Hematopoietic multipotent progenitor cell treated with erythropoietin and hydrocortisone succinate and interleukin-3 and kit ligand, for 4 days (in vitro differentiated cells): Measurements from ENCODE around the gene CYP21A2.
"Not testable (repeated sequence)": the region's sequence is repeated elsewhere in the genome, so short reads cannot be mapped to it uniquely, and the experiment has no call there.

Experiments used
- DNase-seq: peaks from one replicate; pipeline ENCODE4 v3.0.0-alpha.2; 2015

Gene CYP21A2

DNA sequence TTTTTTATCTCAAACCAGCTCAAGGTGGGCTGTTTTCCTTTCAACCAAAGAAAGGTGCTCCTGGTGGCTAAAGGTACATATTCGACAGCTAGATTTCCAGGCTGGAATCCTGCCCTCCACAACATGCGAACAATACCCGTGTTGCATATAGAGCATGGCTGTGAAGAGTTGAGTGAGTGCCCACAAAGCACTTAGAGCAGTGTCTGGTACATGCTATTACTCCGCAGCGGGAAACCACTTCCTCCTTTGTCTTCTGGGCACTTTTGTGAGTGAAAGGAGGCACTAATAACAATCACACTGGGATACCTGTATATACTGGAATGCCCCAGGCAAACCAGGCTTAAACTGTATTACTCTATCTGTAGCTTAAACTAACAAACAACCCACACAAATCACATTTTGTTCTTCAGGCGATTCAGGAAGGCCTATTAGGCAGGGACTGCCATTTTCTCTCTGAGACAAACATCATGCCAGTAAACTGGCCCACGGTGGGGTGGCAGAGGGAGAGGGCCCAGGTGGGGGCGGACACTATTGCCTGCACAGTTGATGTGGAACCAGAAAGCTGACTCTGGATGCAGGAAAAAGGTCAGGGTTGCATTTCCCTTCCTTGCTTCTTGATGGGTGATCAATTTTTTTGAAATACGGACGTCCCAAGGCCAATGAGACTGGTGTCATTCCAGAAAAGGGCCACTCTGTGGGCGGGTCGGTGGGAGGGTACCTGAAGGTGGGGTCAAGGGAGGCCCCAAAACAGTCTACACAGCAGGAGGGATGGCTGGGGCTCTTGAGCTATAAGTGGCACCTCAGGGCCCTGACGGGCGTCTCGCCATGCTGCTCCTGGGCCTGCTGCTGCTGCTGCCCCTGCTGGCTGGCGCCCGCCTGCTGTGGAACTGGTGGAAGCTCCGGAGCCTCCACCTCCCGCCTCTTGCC lies at the start of gene CYP21A2:
Gene CYP21A2, plus strand, starts transcription at position 818 of the 927 bp plus-strand sequence. Its CDS starts 8 bp downstream, at position 826.
- DNase-seq: not testable (repeated sequence)

DNA sequence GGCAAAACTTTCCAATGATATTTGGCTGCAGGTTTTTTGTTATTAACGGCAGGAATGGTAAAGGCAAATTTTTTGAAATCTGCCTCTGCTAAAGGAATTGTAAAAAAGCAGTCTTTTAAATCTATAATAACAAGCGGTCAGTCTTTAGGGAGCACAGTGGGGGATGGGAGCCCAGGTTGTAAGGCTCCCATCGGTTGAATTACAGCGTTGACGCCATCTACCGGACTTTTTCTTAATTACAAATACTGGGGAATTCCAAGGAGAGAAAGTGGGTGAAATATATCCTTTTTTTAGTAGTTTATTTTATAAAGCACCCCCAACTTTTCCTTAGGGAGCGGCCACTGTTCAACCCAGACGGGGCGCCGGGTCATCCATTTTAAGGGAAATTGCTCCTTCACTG lies 48.9 kb upstream of the CYP21A2 start:
- not testable (repeated sequence) for DNase-seq

DNA sequence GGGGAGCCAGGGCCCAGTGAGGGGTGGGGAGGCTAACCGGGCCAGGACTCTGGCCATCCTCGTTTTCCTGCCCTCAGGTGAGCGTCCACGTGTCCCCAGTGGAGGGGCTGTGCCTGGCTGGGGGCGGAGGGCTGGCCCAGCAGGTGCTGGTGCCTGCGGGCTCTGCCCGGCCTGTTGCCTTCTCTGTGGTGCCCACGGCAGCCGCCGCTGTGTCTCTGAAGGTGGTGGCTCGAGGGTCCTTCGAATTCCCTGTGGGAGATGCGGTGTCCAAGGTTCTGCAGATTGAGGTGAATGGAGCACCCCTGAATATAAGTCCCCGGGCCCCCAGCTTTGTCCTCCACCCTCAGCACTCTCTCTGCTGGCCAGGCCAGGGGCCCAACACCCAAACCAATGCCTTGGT lies 43.8 kb upstream of the CYP21A2 start:
- DNase-seq: not testable (repeated sequence)

DNA sequence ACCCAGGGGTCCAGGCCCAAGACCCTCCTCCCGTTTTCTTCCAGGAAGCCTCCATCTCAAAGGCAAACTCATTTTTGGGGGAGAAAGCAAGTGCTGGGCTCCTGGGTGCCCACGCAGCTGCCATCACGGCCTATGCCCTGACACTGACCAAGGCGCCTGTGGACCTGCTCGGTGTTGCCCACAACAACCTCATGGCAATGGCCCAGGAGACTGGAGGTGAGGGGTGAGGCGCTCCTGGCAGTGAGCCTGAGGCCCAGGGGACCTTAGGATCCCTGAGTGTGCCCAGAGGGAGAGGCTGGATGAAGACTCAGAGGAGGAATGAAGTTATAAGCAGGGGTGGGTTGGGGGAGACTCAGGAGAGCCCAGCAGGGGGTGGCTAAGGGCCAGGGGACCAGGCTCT lies 41.8 kb upstream of the CYP21A2 start:
- DNase-seq: not testable (repeated sequence)

DNA sequence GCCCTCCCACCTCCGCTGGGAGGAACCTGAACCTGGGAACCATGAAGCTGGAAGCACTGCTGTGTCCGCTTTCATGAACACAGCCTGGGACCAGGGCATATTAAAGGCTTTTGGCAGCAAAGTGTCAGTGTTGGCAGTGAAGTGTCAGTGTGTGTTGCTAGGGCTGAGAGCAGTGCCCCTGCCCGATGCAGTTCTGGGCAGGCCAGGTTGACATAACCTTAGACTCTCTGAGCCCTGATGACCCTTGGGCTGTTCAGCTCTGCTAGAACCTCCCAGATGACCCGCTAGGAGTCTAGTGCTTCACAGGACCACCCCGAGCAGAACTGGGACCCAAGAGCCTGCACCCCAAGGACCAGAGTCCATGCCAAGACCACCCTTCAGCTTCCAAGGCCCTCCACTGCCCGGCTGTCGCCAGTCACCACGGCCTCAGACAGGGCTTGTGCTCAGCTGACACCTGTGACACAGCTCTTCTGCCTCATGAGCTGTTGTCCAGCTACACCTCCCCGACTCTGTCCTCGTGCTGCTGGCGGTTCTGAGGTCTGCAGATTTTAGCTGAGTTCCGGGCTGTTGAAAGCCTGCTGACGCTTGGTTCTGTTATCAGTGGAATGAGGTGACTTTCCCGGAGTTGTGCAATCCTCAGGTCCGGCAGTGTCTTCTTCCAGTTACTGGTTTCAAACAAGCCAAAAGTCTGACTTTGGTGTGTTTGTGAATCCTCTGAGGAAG lies 35.5 kb upstream of the CYP21A2 start:
- not testable (repeated sequence) for DNase-seq

DNA sequence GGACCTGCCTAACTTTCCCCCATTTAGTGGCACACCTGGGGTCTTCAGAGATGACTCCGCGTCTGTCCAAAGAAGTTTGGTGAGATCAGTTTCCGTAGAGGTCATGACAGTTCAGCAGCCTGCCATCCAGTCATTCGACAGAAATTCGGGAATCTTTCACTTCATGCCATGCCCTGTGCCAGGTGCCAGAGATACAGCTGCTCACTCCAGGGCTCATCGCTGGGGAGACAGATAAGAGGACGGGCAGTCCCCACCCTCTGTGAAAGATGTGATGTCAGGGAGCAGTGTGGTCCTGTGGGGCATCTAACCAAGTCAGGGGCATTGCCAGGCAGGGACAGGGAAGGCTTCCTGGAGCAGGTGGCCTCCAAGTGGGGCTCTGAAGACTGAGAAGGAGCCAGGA lies 34.9 kb upstream of the CYP21A2 start:
- DNase-seq: not testable (repeated sequence)

DNA sequence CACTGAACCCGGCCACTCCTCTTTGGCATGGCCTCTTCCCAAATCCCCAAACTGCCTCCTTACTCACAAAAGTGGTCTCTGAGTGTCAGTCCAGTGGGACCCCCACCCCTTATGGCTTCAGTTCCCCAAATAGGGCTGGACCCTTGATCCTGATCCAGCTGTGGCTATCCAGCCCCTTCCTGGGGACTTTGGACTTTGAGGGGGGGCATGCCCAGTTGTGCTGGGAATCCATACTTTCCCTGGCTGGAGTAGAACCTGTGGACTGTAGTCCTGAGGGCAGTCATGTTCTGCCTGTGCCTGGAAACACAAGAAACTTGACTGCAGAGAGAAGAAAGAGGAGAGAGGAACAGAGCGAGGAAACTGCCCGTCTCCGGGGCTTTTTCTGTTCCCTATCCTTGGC lies 33.8 kb upstream of the CYP21A2 start:
- DNase-seq: not testable (repeated sequence)

DNA sequence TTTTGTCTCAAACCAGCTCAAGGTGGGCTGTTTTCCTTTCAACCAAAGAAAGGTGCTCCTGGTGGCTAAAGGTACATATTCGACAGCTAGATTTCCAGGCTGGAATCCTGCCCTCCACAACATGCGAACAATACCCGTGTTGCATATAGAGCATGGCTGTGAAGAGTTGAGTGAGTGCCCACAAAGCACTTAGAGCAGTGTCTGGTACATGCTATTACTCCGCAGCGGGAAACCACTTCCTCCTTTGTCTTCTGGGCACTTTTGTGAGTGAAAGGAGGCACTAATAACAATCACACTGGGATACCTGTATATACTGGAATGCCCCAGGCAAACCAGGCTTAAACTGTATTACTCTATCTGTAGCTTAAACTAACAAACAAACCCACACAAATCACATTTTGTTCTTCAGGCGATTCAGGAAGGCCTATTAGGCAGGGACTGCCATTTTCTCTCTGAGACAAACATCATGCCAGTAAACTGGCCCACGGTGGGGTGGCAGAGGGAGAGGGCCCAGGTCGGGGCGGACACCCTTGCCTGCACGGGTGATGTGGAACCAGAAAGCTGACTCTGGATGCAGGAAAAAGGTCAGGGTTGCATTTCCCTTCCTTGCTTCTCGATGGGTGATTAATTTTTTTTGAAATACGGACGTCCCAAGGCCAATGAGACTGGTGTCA lies 33.2 kb upstream of the CYP21A2 start:
- DNase-seq: not testable (repeated sequence)

DNA sequence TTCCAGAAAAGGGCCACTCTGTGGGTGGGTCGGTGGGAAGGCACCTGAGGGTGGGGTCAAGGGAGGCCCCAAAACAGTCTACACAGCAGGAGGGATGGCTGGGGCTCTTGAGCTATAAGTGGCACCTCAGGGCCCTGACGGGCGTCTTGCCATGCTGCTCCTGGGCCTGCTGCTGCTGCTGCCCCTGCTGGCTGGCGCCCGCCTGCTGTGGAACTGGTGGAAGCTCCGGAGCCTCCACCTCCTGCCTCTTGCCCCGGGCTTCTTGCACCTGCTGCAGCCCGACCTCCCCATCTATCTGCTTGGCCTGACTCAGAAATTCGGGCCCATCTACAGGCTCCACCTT lies 32.7 kb upstream of the CYP21A2 start:
- DNase-seq: peak; percentile 8

DNA sequence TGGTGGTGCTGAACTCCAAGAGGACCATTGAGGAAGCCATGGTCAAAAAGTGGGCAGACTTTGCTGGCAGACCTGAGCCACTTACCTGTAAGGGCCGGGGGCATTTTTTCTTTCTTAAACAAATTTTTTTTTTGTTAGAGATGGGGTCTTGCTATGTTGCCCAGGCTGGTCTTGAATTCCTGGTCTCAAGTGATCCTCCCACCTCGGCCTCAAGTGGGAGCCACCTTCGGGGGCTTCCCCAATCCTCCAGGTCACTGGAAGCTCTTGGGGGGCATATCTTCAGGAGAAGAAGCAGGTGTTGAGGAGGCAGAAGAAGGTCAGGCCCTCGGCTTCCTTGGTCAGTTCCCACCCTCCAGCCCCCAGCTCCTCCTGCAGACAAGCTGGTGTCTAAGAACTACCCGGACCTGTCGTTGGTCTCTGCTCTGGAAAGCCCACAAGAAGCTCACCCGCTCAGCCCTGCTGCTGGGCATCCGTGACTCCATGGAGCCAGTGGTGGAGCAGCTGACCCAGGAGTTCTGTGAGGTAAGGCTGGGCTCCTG lies 32.2 kb upstream of the CYP21A2 start:
- DNase-seq: not testable (repeated sequence)

DNA sequence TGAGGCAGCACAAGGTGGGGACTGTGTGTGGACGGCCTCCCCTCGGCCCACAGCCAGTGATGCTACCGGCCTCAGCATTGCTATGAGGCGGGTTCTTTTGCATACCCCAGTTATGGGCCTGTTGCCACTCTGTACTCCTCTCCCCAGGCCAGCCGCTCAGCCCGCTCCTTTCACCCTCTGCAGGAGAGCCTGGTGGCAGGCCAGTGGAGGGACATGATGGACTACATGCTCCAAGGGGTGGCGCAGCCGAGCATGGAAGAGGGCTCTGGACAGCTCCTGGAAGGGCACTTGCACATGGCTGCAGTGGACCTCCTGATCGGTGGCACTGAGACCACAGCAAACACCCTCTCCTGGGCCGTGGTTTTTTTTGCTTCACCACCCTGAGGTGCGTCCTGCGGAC lies 31.1 kb upstream of the CYP21A2 start:
- DNase-seq: not testable (repeated sequence)

DNA sequence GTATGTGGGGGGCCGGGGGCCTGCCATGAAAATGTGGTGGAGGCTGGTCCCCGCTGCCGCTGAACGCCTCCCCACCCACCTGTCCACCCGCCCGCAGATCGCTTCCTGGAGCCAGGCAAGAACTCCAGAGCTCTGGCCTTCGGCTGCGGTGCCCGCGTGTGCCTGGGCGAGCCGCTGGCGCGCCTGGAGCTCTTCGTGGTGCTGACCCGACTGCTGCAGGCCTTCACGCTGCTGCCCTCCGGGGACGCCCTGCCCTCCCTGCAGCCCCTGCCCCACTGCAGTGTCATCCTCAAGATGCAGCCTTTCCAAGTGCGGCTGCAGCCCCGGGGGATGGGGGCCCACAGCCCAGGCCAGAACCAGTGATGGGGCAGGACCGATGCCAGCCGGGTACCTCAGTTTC lies 30.2 kb upstream of the CYP21A2 start:
- not testable (repeated sequence) for DNase-seq

DNA sequence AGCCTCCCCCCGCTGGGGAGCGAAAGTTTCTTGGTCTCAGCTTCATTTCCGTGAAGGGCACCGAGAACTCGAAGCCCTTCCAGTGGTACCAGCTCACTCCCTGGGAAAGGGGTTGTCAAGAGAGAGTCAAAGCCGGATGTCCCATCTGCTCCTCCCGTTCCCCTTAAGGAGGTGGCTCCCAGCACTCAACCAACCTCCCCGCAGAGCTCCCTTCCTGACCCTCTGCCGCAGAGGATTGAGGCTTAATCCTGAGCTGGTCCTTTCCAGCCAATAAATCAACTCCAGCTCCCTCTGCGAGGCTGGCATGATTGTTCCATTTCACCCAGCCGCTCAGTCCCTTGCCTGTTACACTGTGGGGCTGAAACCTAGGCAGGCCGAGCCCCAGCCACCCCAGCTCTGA lies 29.6 kb upstream of the CYP21A2 start:
- DNase-seq: not testable (repeated sequence)

DNA sequence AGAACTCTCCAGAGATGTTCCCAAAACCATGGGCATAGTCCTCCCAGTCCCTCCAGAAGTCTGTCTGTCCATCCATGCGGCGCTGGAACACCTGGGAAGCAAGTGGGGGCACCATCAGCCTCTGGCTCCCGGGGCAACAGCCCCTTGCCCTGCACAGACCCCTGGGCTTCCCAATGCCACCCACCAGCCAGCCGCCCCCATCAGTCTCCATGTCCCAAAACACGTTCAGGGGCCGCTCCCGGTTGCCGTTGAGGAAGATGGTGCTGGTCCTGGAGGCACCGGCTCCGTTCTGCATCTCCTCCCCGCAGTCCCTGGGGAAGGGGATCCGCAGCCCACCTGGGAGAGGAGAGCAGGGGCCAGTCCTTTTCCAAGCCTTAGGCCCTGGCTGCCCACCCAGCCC lies 28.7 kb upstream of the CYP21A2 start:
- not testable (repeated sequence) for DNase-seq

DNA sequence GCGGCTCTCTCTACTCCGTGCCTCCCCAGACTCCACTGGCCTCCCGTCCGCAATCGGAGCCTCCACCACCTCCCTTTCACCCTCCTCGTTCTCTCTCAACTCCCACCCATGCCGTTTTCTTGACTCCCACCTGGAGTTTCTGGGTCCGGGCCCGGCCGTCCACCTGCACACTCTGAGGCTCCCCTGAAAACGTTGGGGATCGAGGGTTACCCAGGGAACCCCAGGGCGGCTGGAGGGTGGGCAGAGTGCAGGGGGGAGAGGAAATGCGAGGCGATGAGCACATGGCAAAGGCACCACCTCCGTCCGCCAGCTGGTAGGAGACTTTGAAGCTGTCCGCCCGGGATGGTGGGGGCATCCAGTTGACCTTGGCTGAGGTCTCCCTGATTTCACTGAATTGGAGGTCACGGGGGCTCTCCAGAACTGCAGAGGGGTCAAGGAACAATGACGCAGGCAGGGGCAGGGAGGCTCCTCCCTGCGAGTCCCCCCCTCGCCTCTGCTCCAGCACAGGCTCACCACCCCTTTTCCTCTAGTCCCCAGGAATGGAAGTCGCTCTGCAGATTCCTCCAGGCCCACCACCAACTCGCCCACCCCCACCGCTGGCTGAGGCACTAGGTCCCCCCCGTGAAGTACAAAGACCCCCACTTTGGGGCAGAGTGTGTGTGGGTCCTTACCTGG lies 27.2 kb upstream of the CYP21A2 start:
- not testable (repeated sequence) for DNase-seq

DNA sequence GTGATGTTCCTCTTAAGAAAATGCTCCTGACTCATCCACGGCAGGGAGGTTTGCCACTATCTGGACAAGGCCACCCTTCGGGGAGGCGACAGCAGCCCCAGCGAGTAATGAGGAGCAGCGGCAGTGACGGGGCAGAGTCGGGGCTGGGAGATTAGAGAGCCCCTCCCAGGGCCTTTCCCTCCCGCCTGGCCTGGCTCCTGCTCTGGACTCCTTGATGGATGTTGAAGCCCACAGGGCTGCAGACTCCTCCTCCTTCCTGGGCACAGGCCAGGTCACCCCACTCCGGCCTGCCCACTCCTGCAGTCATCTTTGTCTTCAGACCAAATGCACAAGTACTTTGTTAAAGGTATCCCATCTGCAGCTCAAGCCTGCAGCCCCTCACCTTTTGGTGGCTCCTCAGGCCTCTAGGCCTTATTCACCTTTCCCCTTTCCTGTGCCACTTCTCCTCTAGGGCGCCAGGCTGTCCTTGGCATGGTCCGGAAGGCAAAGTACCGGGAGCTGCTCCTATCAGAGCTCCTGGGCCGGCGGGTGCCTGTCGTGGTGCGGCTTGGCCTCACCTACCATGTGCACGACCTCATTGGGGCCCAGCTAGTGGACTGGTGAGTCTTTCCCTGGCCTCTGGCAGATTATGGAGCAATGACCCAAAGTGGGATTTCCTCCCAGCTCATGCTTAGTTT lies 25.1 kb upstream of the CYP21A2 start:
- DNase-seq: not testable (repeated sequence)

DNA sequence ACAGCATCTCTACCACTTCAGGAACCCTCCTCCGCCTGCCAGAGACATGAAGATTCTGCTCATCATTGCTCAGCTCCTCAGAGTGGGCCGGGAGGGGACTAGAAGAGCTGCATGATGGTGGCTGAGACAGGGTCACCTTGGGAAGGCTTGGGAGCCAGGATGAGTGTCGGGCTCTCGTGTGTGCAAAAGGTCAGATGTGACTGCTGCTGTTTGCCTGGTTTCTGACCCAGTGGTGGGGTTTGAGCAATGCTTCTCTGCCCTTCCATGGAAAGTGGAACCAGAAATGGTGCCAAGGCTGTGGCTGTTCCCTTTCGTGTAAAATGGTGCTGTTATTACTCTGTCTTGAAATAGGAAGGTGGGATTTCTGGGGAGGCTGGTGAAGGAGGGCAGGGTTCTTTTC lies 24.5 kb upstream of the CYP21A2 start:
- DNase-seq: not testable (repeated sequence)

DNA sequence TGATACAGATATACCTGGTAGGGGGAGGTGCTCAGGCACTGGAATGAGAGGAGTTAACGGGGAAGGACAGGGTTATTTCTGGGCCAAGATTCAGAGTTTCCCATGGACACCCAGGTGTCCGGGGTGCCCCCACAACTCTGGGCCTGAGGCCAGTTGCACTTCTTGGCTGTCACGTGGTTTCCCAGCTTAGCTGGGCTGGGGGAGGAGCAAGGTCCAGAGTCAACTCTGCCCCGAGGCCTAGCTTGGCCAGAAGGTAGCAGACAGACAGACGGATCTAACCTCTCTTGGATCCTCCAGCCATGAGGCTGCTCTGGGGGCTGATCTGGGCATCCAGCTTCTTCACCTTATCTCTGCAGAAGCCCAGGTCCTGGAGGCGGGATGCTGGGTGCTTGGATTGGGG lies 23.7 kb upstream of the CYP21A2 start, which contains the start of gene C4B:
Gene C4B, plus strand, starts transcription at position 249 of the 400 bp plus-strand sequence. Its CDS starts 51 bp downstream, at position 300.
- DNase-seq: not testable (repeated sequence)

DNA sequence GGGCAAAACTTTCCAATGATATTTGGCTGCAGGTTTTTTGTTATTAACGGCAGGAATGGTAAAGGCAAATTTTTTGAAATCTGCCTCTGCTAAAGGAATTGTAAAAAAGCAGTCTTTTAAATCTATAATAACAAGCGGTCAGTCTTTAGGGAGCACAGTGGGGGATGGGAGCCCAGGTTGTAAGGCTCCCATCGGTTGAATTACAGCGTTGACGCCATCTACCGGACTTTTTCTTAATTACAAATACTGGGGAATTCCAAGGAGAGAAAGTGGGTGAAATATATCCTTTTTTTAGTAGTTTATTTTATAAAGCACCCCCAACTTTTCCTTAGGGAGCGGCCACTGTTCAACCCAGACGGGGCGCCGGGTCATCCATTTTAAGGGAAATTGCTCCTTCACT lies 16.1 kb upstream of the CYP21A2 start:
- not testable (repeated sequence) for DNase-seq

DNA sequence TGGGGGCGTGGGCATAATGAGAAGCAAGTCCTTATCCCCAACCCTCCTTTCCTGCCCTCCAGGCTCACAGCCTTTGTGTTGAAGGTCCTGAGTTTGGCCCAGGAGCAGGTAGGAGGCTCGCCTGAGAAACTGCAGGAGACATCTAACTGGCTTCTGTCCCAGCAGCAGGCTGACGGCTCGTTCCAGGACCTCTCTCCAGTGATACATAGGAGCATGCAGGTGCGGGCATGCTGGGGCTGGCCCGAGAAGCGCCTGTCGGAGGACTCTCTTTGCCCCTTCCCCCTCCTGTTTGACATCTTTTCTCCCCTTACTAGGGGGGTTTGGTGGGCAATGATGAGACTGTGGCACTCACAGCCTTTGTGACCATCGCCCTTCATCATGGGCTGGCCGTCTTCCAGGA lies 9.6 kb upstream of the CYP21A2 start:
- DNase-seq: not testable (repeated sequence)

DNA sequence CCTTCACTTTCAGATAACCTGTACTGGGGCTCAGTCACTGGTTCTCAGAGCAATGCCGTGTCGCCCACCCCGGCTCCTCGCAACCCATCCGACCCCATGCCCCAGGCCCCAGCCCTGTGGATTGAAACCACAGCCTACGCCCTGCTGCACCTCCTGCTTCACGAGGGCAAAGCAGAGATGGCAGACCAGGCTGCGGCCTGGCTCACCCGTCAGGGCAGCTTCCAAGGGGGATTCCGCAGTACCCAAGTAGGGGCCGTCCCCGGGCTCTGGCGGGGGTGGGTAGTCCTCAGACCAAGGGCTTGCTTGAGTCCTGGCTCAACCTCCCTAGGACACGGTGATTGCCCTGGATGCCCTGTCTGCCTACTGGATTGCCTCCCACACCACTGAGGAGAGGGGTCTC lies 8.7 kb upstream of the CYP21A2 start:
- not testable (repeated sequence) for DNase-seq
